Suprapubic skin (tissue), 4 donors: ENCODE data around the gene SLC10A1.

ENCODE experiments used
- CTCF ChIP-seq, 2 donors: fragments of 200-600 bp in 1 of 2; fragments of 450-650 bp in 1 of 2; sonication (generic) in 1 of 2; IDR thresholded peaks; one replicate each; pipeline ENCODE4 v1.5.1; 2016 to 2019; ENCODE audit warnings: antibody characterized with exemption in 2 of 2, mild to moderate bottlenecking in 1 of 2, moderate library complexity in 1 of 2
- EP300 ChIP-seq: sonication (generic); formaldehyde crosslinking; IDR thresholded peaks from one replicate; pipeline ENCODE4 v1.6.1; 2017; ENCODE audit warnings: antibody characterized with exemption
- POLR2A ChIP-seq, 2 donors: fragments of 450-650 bp; IDR thresholded peaks; one replicate each; pipeline ENCODE4 v1.6.1; 2017; ENCODE audit warnings: antibody characterized with exemption in 2 of 2, mild to moderate bottlenecking in 2 of 2, moderate library complexity in 2 of 2
- POLR2AphosphoS5 ChIP-seq, 3 donors: sonication (generic); formaldehyde crosslinking; IDR thresholded peaks; one replicate each; pipeline ENCODE4 v1.6.1; 2017; ENCODE audit warnings: antibody characterized with exemption in 3 of 3

- TF ChIP-seq POLR2A (IDR thresholded peaks at IDR 0.05) (no peak), CTCF (IDR thresholded peaks at IDR 0.05) (no peak), EP300 (no peak), POLR2AphosphoS5 (IDR thresholded peaks at IDR 0.05) (no peak)
These were observed 17.4 kb upstream of the SLC10A1 start for GRCh38 chr14:69814397-69814796.
